ENCODE measurements around the gene MECP2.

GRCh38 chrX:154131955-154132354 is 34.4 kb upstream of the MECP2 start:
- TF ChIP-seq MXI1 (IDR thresholded peaks at IDR 0.05; ENCODE audit: borderline replicate concordance, low read depth, low read length) (no peak), ZSCAN5A (CRISPR knock-in tag; IDR thresholded peaks at IDR 0.05; ENCODE audit: borderline replicate concordance) (no peak), CHD2 (IDR thresholded peaks at IDR 0.05; ENCODE audit: low read depth, low read length) (no peak), ZBTB26 (CRISPR knock-in tag; IDR thresholded peaks at IDR 0.05; ENCODE audit: borderline replicate concordance) (no peak), ARNTL (CRISPR knock-in tag; IDR thresholded peaks at IDR 0.05) (no peak), RFX5 (IDR thresholded peaks at IDR 0.05; ENCODE audit: low read depth, low read length) (no peak), SRSF1 (optimal IDR thresholded peaks at IDR 0.05; ENCODE audit: low read depth, low read length) (no peak), PHF5A (CRISPR knock-in tag; IDR thresholded peaks at IDR 0.05; ENCODE audit: low read depth, unreplicated experiment) (no peak), KDM4B (CRISPR knock-in tag; IDR thresholded peaks at IDR 0.05) (no peak), ZNF776 (CRISPR knock-in tag; IDR thresholded peaks at IDR 0.05) (no peak), ZBTB34 (CRISPR knock-in tag; IDR thresholded peaks at IDR 0.05) (no peak), FOXK1 (CRISPR knock-in tag; IDR thresholded peaks at IDR 0.05; ENCODE audit: borderline replicate concordance, low read depth) (no peak), MATR3 (CRISPR knock-in tag; IDR thresholded peaks at IDR 0.05) (no peak), CTCF (CRISPR knock-in tag; IDR thresholded peaks at IDR 0.05) (no peak)
